Mucosa of rectum (tissue), 2 donors: ENCODE results near the gene MAST4.
A peak's percentile ranks its signal among the peaks of the same experiment; 100 is the strongest.

Experiments
- H3K27ac ChIP-seq, 2 donors: one replicate each; pipeline ENCODE4 v1.7.0; 2013; ENCODE audit warnings: inconsistent platforms in 2 of 2, low read depth in 2 of 2, low read length in 2 of 2
- H3K27me3 ChIP-seq, 2 donors: one replicate each; pipeline ENCODE4 v1.7.0; 2013; ENCODE audit warnings: low read length in 2 of 2; ENCODE audit not compliant: control insufficient read depth in 2 of 2, insufficient read depth in 2 of 2
- H3K36me3 ChIP-seq, 2 donors: one replicate each; pipeline ENCODE4 v1.7.0; 2013; ENCODE audit warnings: low read length in 2 of 2; ENCODE audit not compliant: control insufficient read depth in 2 of 2, insufficient read depth in 2 of 2
- H3K4me1 ChIP-seq, 2 donors: one replicate each; pipeline ENCODE4 v1.7.0; 2013; ENCODE audit warnings: low read length in 2 of 2, mild to moderate bottlenecking in 1 of 2; ENCODE audit not compliant: control insufficient read depth in 2 of 2, insufficient read depth in 2 of 2
- H3K4me3 ChIP-seq, 2 donors: one replicate each; pipeline ENCODE4 v1.7.0; 2013; ENCODE audit warnings: low read length in 2 of 2
- H3K9ac ChIP-seq, 2 donors: one replicate each; pipeline ENCODE4 v1.7.0; 2013; ENCODE audit warnings: low read length in 2 of 2, low read depth in 1 of 2, mild to moderate bottlenecking in 1 of 2
- H3K9me3 ChIP-seq, 2 donors: one replicate each; pipeline ENCODE4 v1.7.0; 2013; ENCODE audit warnings: low read length in 2 of 2; ENCODE audit not compliant: control insufficient read depth in 2 of 2
- donor health status: healthy.
- donor health status: Normal muscosa, but diverticular disease.

The MAST4 gene

GRCh38 chr5:66595756-66596635 lies at the start of gene MAST4:
Gene MAST4 (plus strand): TSS chr5:66596393. CDS start chr5:66596656, 263 bp downstream.
- no peaks in the 10 kb centered on the region for H3K9me3 ChIP-seq
- peak within 1 kb of the TSS in 1 of 2 donors; percentile 37 for H3K9ac ChIP-seq
- H3K27ac ChIP-seq, result no peak within 1 kb of the TSS
- H3K36me3 ChIP-seq, result no peaks in the 10 kb centered on the region
- H3K4me3 ChIP-seq, result peak within 1 kb of the TSS; percentile 64 to 71
- H3K4me1 ChIP-seq, result peaks cover 7 to 8% of the 10 kb centered on the region in 2 donors
- peaks cover 23 to 30% of the 10 kb centered on the region in 2 donors for H3K27me3 ChIP-seq

GRCh38 chr5:66546541-66546940 lies 49.7 kb upstream of the MAST4 start:
- Histone ChIP-seq H3K4me3 (no peak overlapping the region), H3K36me3 (no peaks in the 10 kb centered on the region), H3K9me3 (no peaks in the 10 kb centered on the region), H3K9ac (no peak overlapping the region), H3K27me3 (no peaks in the 10 kb centered on the region), H3K4me1 (no peaks in the 10 kb centered on the region), H3K27ac (no peak overlapping the region)

- Histone ChIP-seq H3K4me3 (no peak overlapping the region), H3K27me3 (no peaks in the 10 kb centered on the region), H3K36me3 (no peaks in the 10 kb centered on the region), H3K9ac (no peak overlapping the region), H3K4me1 (no peaks in the 10 kb centered on the region), H3K9me3 (no peaks in the 10 kb centered on the region), H3K27ac (no peak overlapping the region)
These were observed 44.9 kb upstream of the MAST4 start for GRCh38 chr5:66551338-66551737.

- H3K4me1 ChIP-seq, result no peaks in the 10 kb centered on the region
- no peak overlapping the region for H3K27ac ChIP-seq
- no peak overlapping the region for H3K9ac ChIP-seq
- H3K9me3 ChIP-seq, result no peaks in the 10 kb centered on the region
- no peaks in the 10 kb centered on the region for H3K36me3 ChIP-seq
- no peaks in the 10 kb centered on the region for H3K27me3 ChIP-seq
- no peak overlapping the region for H3K4me3 ChIP-seq
These were observed 44.2 kb upstream of the MAST4 start for GRCh38 chr5:66551945-66552344.

GRCh38 chr5:66553368-66553912 lies 42.8 kb upstream of the MAST4 start:
- no peaks in the 10 kb centered on the region for H3K4me1 ChIP-seq
- H3K36me3 ChIP-seq, result no peaks in the 10 kb centered on the region
- H3K9me3 ChIP-seq, result no peaks in the 10 kb centered on the region
- H3K27me3 ChIP-seq, result no peaks in the 10 kb centered on the region
- H3K9ac ChIP-seq, result no peak overlapping the region
- H3K27ac ChIP-seq, result no peak overlapping the region
- no peak overlapping the region for H3K4me3 ChIP-seq

- no peaks in the 10 kb centered on the region for H3K4me1 ChIP-seq
- no peaks in the 10 kb centered on the region for H3K27me3 ChIP-seq
- H3K27ac ChIP-seq, result no peak overlapping the region
- H3K9me3 ChIP-seq, result no peaks in the 10 kb centered on the region
- H3K9ac ChIP-seq, result no peak overlapping the region
- no peak overlapping the region for H3K4me3 ChIP-seq
- H3K36me3 ChIP-seq, result no peaks in the 10 kb centered on the region
These were observed 42.1 kb upstream of the MAST4 start for GRCh38 chr5:66553916-66554575.

- no peak overlapping the region for H3K4me3 ChIP-seq
- no peak overlapping the region for H3K27ac ChIP-seq
- H3K36me3 ChIP-seq, result no peaks in the 10 kb centered on the region
- H3K27me3 ChIP-seq, result no peaks in the 10 kb centered on the region
- no peaks in the 10 kb centered on the region for H3K4me1 ChIP-seq
- H3K9me3 ChIP-seq, result no peaks in the 10 kb centered on the region
- H3K9ac ChIP-seq, result no peak overlapping the region
These were observed 41.3 kb upstream of the MAST4 start for GRCh38 chr5:66554884-66555283.

- Histone ChIP-seq H3K27ac (no peak overlapping the region), H3K9ac (no peak overlapping the region), H3K9me3 (no peaks in the 10 kb centered on the region), H3K27me3 (no peaks in the 10 kb centered on the region), H3K36me3 (no peaks in the 10 kb centered on the region), H3K4me1 (no peaks in the 10 kb centered on the region), H3K4me3 (no peak overlapping the region)
These were observed 37.6 kb upstream of the MAST4 start for GRCh38 chr5:66558560-66558959.

- H3K27me3 ChIP-seq, result no peaks in the 10 kb centered on the region
- H3K36me3 ChIP-seq, result no peaks in the 10 kb centered on the region
- H3K4me1 ChIP-seq, result no peaks in the 10 kb centered on the region
- no peak overlapping the region for H3K4me3 ChIP-seq
- H3K27ac ChIP-seq, result no peak overlapping the region
- H3K9ac ChIP-seq, result no peak overlapping the region
- no peaks in the 10 kb centered on the region for H3K9me3 ChIP-seq
These were observed 35.8 kb upstream of the MAST4 start for GRCh38 chr5:66560371-66560770.

- no peak overlapping the region for H3K9ac ChIP-seq
- H3K27me3 ChIP-seq, result no peaks in the 10 kb centered on the region
- H3K4me3 ChIP-seq, result no peak overlapping the region
- H3K9me3 ChIP-seq, result no peaks in the 10 kb centered on the region
- no peaks in the 10 kb centered on the region for H3K4me1 ChIP-seq
- H3K36me3 ChIP-seq, result no peaks in the 10 kb centered on the region
- H3K27ac ChIP-seq, result no peak overlapping the region
These were observed 34.8 kb upstream of the MAST4 start for GRCh38 chr5:66561256-66561990.
